CD4-positive, alpha-beta T cell (primary cell): ENCODE results near the gene MPV17. TPM values are rescaled to one million over a fixed set of nuclear protein-coding genes. Genes with fewer than 3 reads are reported as not detected.

ENCODE experiments used
- ATAC-seq: fragments of 200-7000 bp; cut with Tn5 transposase; one replicate; pipeline ENCODE4 v1.10.0; 2022; ENCODE audit warnings: mild to moderate bottlenecking; ENCODE audit not compliant: poor library complexity
- CTCF ChIA-PET: fragments of 350-600 bp; sonication (Branson Sonifier 250); formaldehyde crosslinking; loops from one replicate; lab custom pipeline; 2021; ENCODE audit warnings: antibody characterized with exemption, inconsistent platforms; lab: Charles Lee
- POLR2A ChIA-PET: fragments of 350-600 bp; sonication (Branson Sonifier 250); formaldehyde crosslinking; loops from one replicate; lab custom pipeline; 2021; ENCODE audit warnings: antibody characterized with exemption, inconsistent platforms; lab: Charles Lee
- DNase-seq, 14 experiments: peaks; one replicate each; pipeline ENCODE4 v3.0.0-alpha.2; 2013 to 2020; ENCODE audit warnings: mixed read lengths in 2 of 14
- H3K27ac ChIP-seq, 2 donors: one replicate each; pipeline versions ENCODE4 v1.5.1 to v1.7.0; 2013; ENCODE audit warnings: low read length in 2 of 2, low read depth in 1 of 2, mild to moderate bottlenecking in 1 of 2
- H3K27me3 ChIP-seq, 2 experiments: 1 replicate in 1 of 2; 2 replicates in 1 of 2; pipeline versions ENCODE4 v1.6.1 to v1.7.0; 2013; ENCODE audit warnings: low read length in 2 of 2, control low read depth in 1 of 2, mild to moderate bottlenecking in 1 of 2, moderate library complexity in 1 of 2; ENCODE audit not compliant: insufficient read depth in 2 of 2, control insufficient read depth in 1 of 2
- H3K36me3 ChIP-seq: one replicate; pipeline ENCODE4 v1.6.1; 2013; ENCODE audit warnings: low read length, control low read depth; ENCODE audit not compliant: insufficient read depth
- H3K4me1 ChIP-seq: one replicate; pipeline ENCODE4 v1.6.1; 2013; ENCODE audit warnings: low read length, control low read depth; ENCODE audit not compliant: insufficient read depth
- H3K4me3 ChIP-seq: one replicate; pipeline ENCODE4 v1.5.1; 2013; ENCODE audit warnings: mild to moderate bottlenecking, low read length, moderate library complexity
- H3K9me3 ChIP-seq, 2 experiments: 1 replicate in 1 of 2; 2 replicates in 1 of 2; pipeline versions ENCODE4 v1.6.1 to v1.7.0; 2013; ENCODE audit warnings: low read length in 2 of 2, mild to moderate bottlenecking in 2 of 2, control low read depth in 1 of 2, moderate library complexity in 1 of 2; ENCODE audit not compliant: control insufficient read depth in 1 of 2, insufficient read depth in 1 of 2
- H3K27ac Mint-ChIP-seq: one replicate; pipeline ENCODE4 v1.8.0; 2020; ENCODE audit warnings: mixed read lengths
- H3K27me3 Mint-ChIP-seq: one replicate; pipeline ENCODE4 v1.8.0; 2021; ENCODE audit warnings: mixed read lengths
- H3K36me3 Mint-ChIP-seq: one replicate; pipeline ENCODE4 v1.8.0; 2021; ENCODE audit warnings: low read depth, mixed read lengths
- H3K4me1 Mint-ChIP-seq: one replicate; pipeline ENCODE4 v1.8.0; 2021; ENCODE audit warnings: low read depth, mixed read lengths
- H3K4me3 Mint-ChIP-seq: one replicate; pipeline ENCODE4 v1.8.0; 2020; ENCODE audit warnings: mild to moderate bottlenecking, mixed read lengths
- H3K9me3 Mint-ChIP-seq: one replicate; pipeline ENCODE4 v1.8.0; 2020; ENCODE audit warnings: mixed read lengths
- CTCF ChIP-seq: fragments of 200-600 bp; IDR thresholded peaks from one replicate; pipeline ENCODE4 v1.8.0; 2022; ENCODE audit warnings: antibody characterized with exemption, mild to moderate bottlenecking
- intact Hi-C, 2 experiments: fragments of 100-400 bp; cut with DNase I in 1 of 2; cut with micrococcal nuclease in 1 of 2; formaldehyde crosslinking; loops; one replicate each; pipeline versions ENCODE4 v1.15.1 to v1.9.0; 2023 to 2025; cut with DNase I, micrococcal nuclease
- total RNA-seq, 174 experiments: library from RNA in 2 of 174; stranded (reverse) in 2 of 174; gene quantifications; one replicate each; pipeline ENCODE4 v1.2.3 and lab custom pipeline; 2021 to 2026

Gene MPV17
- total RNA-seq, 2 experiments from 2014 or later = 29.3 to 31.0 TPM

DNA sequence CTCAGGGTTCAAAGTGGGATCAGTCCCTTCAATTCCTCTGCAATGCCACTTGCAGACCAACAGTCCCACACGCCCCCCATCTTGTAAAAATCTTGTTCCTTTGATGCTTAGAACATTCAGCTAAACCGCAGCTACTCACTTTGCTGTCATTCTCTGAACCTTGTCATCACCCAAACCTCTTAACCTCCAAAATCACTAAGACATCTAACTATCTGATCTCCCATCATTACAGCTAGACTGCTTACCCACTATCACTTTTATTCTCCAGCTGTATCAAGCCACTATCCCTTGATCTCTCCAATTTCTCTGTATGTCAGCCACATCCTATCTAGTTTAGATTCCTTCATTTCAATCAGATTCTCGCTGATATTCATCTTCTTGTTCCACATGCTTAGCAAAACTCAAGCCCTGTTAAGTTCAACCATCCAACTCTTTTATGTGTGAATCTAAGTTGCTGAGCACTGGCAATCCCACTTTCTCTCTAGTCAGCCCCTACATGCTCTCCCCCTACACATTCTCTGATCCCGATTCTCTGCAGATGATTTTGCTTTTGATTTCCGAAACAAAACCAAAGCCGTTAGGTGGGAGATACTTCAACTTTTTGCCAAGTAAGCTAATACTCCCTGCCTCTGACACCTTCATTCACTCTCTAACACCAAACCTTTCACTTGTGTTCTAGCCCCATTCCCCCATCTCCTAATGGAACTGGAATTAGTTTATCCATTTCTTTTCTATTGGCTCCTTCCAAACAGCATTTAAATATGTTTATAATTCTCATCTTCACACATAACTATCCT, 29.1 kb upstream of the MPV17 start:
- Histone ChIP-seq H3K9me3 (no peaks in the 10 kb centered on the region), H3K36me3 (peaks cover 9% of the 10 kb centered on the region), H3K4me3 (no peak overlapping the region), H3K4me1 (peaks cover 36% of the 10 kb centered on the region), H3K27me3 (no peaks in the 10 kb centered on the region), H3K27ac (no peak overlapping the region)
- Mint-ChIP-seq H3K4me1 (peaks cover 63% of the 10 kb centered on the region), H3K27ac (peak overlapping the region; percentile 34), H3K4me3 (peak overlapping the region; percentile 35), H3K36me3 (peaks cover 42% of the 10 kb centered on the region), H3K9me3 (no peaks in the 10 kb centered on the region), H3K27me3 (no peaks in the 10 kb centered on the region)
- DNase-seq = peak in 2 of 14 experiments; percentile 11 to 22
- CTCF ChIA-PET = interaction anchor here (1.0 to 1.9 kb wide), 2 partner anchors 12 to 18 kb away, joined by 3 to 8 read pairs; partner anchors contain the start of genes EIF2B4 and SNX17
- POLR2A ChIA-PET = interaction anchor here (0.7 kb wide), 1 partner anchor 12 kb away, joined by 3 read pairs; no protein-coding TSS in a partner anchor
- intact Hi-C loops = no loop called here
- ATAC-seq = peak; percentile 3
- TF ChIP-seq CTCF = no peak

DNA sequence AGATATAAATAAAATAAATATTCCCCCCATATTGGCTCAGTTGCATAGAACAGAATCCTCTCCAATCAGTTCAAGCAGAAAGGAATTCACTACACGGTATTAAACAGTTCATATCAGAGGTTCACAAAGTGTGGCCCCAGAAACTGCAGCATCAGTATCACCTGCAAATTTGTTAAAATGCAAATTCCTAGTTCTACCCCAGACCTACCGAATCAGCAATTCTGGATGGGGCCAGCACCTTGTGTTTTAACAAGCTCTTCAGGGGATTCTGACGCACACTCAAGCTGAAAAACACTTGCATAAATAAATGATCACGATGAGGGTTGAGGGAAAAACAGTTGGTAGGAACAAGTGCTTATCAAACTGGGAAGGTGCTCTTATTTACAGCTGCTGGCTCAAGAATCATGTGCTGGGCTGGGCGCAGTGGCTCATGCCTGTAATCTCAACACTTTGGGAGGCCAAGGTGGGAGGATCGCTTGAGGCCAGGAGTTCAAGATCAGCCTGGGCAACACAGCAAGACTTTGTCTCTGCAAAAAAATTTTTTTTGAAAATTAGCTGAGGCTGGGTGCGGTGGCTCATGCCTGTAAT, 27.3 kb upstream of the MPV17 start:
- intact Hi-C loops = no loop called here
- Mint-ChIP-seq H3K9me3 (no peaks in the 10 kb centered on the region), H3K4me1 (peaks cover 52% of the 10 kb centered on the region), H3K27me3 (no peaks in the 10 kb centered on the region), H3K4me3 (no peak overlapping the region), H3K27ac (no peak overlapping the region), H3K36me3 (peaks cover 29% of the 10 kb centered on the region)
- peaks cover 9% of the 10 kb centered on the region for H3K36me3 ChIP-seq
- ATAC-seq (no peak), DNase-seq (no peak)
- H3K9me3 ChIP-seq = no peaks in the 10 kb centered on the region
- no peak for TF ChIP-seq CTCF
- ChIA-PET CTCF (no interaction called here), POLR2A (interaction anchor here (1.1 kb wide), 1 partner anchor 47 kb away, joined by 4 read pairs; no protein-coding TSS in a partner anchor)
- no peak overlapping the region for H3K4me3 ChIP-seq
- H3K4me1 ChIP-seq = peaks cover 22% of the 10 kb centered on the region
- no peaks in the 10 kb centered on the region for H3K27me3 ChIP-seq
- no peak overlapping the region for H3K27ac ChIP-seq

GRCh38 chr2:27347641-27348040, 24.7 kb upstream of the MPV17 start:
- Mint-ChIP-seq H3K4me3 (no peak overlapping the region), H3K9me3 (no peaks in the 10 kb centered on the region), H3K27me3 (no peaks in the 10 kb centered on the region), H3K36me3 (peaks cover 42% of the 10 kb centered on the region), H3K4me1 (peaks cover 35% of the 10 kb centered on the region), H3K27ac (peak overlapping the region; percentile 27)
- H3K27me3 ChIP-seq = no peaks in the 10 kb centered on the region
- H3K4me3 ChIP-seq = no peak overlapping the region
- peaks cover 7% of the 10 kb centered on the region for H3K4me1 ChIP-seq
- no peak for DNase-seq
- no peak for ATAC-seq
- no peak for TF ChIP-seq CTCF
- H3K27ac ChIP-seq = no peak overlapping the region
- H3K36me3 ChIP-seq = peaks cover 17% of the 10 kb centered on the region
- intact Hi-C loops = no loop called here
- POLR2A ChIA-PET = no interaction called here
- no peaks in the 10 kb centered on the region for H3K9me3 ChIP-seq
- CTCF ChIA-PET = no interaction called here
